IMR-90 (cell line): ENCODE measurements around the gene GNAO1. TPM values are rescaled to one million over a fixed set of nuclear protein-coding genes. Genes with fewer than 3 reads are reported as not detected.

ENCODE experiments used
- ATAC-seq: fragments of 200-7000 bp; cut with Tn5 transposase; 2 replicates; pipeline ENCODE4 v1.9.1; 2020; ENCODE audit warnings: low read depth, mild to moderate bottlenecking, moderate library complexity
- BruUV-seq: library from RNA; stranded (reverse); fragments of 400-500 nt; replicated peaks from 2 replicates; lab custom pipeline; 2021; lab: Mats Ljungman, UMichigan
- CTCF ChIA-PET: fragments of 300-600 bp; formaldehyde crosslinking; extraction: SDS; loops from one replicate; lab custom pipeline; 2021; ENCODE audit warnings: antibody characterized with exemption; lab: Yijun Ruan, JAX
- POLR2A ChIA-PET: fragments of 300-600 bp; sonication (Branson Sonifier 250); formaldehyde crosslinking; loops from one replicate; lab custom pipeline; 2022; ENCODE audit warnings: antibody characterized with exemption; ENCODE audit not compliant: unreplicated experiment; lab: Charles Lee
- DNase-seq: peaks from one replicate; pipeline ENCODE4 v3.0.0; 2013
- H2AFZ ChIP-seq: replicated peaks from 2 replicates; pipeline ENCODE3; 2013; ENCODE audit warnings: low read length, mild to moderate bottlenecking; ENCODE audit not compliant: poor library complexity
- H2AK5ac ChIP-seq: 2 replicates; pipeline ENCODE4 v1.6.1; 2013; ENCODE audit warnings: low read depth, low read length, inconsistent platforms
- H2AK9ac ChIP-seq: replicated peaks from 2 replicates; pipeline ENCODE3; 2013; ENCODE audit warnings: mild to moderate bottlenecking, low read depth, low read length, moderate library complexity; ENCODE audit not compliant: poor library complexity
- H2BK120ac ChIP-seq: 2 replicates; pipeline ENCODE4 v1.6.1; 2013; ENCODE audit warnings: low read depth, low read length, inconsistent platforms
- H2BK15ac ChIP-seq: 3 replicates; pipeline ENCODE4 v1.6.1; 2013; ENCODE audit warnings: low read depth, low read length, inconsistent platforms
- H2BK20ac ChIP-seq: 2 replicates; pipeline ENCODE4 v1.6.1; 2013; ENCODE audit warnings: low read depth, mild to moderate bottlenecking, inconsistent platforms, low read length, moderate library complexity
- H2BK5ac ChIP-seq: 2 replicates; pipeline ENCODE4 v1.6.1; 2013; ENCODE audit warnings: mild to moderate bottlenecking, low read depth, low read length, inconsistent platforms; ENCODE audit not compliant: poor library complexity, severe bottlenecking
- H3K14ac ChIP-seq: replicated peaks from 2 replicates; pipeline ENCODE4 v1.6.1; 2013; ENCODE audit warnings: low read depth, low read length, inconsistent platforms
- H3K18ac ChIP-seq: 2 replicates; pipeline ENCODE4 v1.6.1; 2013; ENCODE audit warnings: low read depth, low read length, control low read depth
- H3K23ac ChIP-seq: 2 replicates; pipeline ENCODE4 v1.6.1; 2013; ENCODE audit warnings: low read depth, low read length, inconsistent platforms
- H3K27ac ChIP-seq: 2 replicates; pipeline ENCODE4 v1.5.1; 2013; ENCODE audit warnings: mild to moderate bottlenecking, control low read depth, low read length; ENCODE audit not compliant: insufficient read depth
- H3K27me3 ChIP-seq: 2 replicates; pipeline ENCODE4 v1.6.1; 2013; ENCODE audit warnings: low read length; ENCODE audit not compliant: control insufficient read depth, insufficient read depth
- H3K36me3 ChIP-seq: 2 replicates; pipeline ENCODE4 v1.6.1; 2013; ENCODE audit warnings: low read length, mixed read lengths; ENCODE audit not compliant: control insufficient read depth, insufficient read depth
- H3K4ac ChIP-seq: 2 replicates; pipeline ENCODE4 v1.6.1; 2013; ENCODE audit warnings: low read depth, low read length, inconsistent platforms
- H3K4me1 ChIP-seq: 2 replicates; pipeline ENCODE4 v1.6.1; 2013; ENCODE audit warnings: low read length, mixed read lengths; ENCODE audit not compliant: control insufficient read depth, insufficient read depth
- H3K4me2 ChIP-seq: 2 replicates; pipeline ENCODE4 v1.6.1; 2013; ENCODE audit warnings: low read depth, mild to moderate bottlenecking, control low read depth, low read length, moderate library complexity
- H3K4me3 ChIP-seq: 2 replicates; pipeline ENCODE4 v1.5.1; 2013; ENCODE audit warnings: low read depth, mild to moderate bottlenecking, control low read depth, low read length, moderate library complexity; ENCODE audit not compliant: insufficient read depth
- H3K56ac ChIP-seq: 2 replicates; pipeline ENCODE4 v1.6.1; 2013; ENCODE audit warnings: low read length, inconsistent platforms; ENCODE audit not compliant: insufficient read depth; ENCODE audit errors: extremely low read depth
- H3K79me1 ChIP-seq, 2 experiments: 2 replicates each; pipeline ENCODE4 v1.6.1; 2013; ENCODE audit warnings: low read length in 2 of 2, inconsistent platforms in 1 of 2, low read depth in 1 of 2
- H3K9ac ChIP-seq: 2 replicates; pipeline ENCODE4 v1.6.1; 2013; ENCODE audit warnings: low read depth, low read length, control low read depth
- H3K9me1 ChIP-seq: 2 replicates; pipeline ENCODE4 v1.6.1; 2013; ENCODE audit warnings: low read length, inconsistent platforms; ENCODE audit not compliant: insufficient read depth
- H3K9me3 ChIP-seq: 2 replicates; pipeline ENCODE4 v1.6.1; 2013; ENCODE audit warnings: low read length; ENCODE audit not compliant: control insufficient read depth, insufficient read depth
- H4K20me1 ChIP-seq: 2 replicates; pipeline ENCODE4 v1.6.1; 2013; ENCODE audit warnings: low read length, inconsistent platforms; ENCODE audit not compliant: insufficient read depth
- H4K5ac ChIP-seq: 2 replicates; pipeline ENCODE4 v1.6.1; 2013; ENCODE audit warnings: mild to moderate bottlenecking, low read depth, low read length, control low read depth
- H4K8ac ChIP-seq, 2 experiments: 2 replicates each; pipeline ENCODE4 v1.6.1; 2013; ENCODE audit warnings: low read depth in 2 of 2, low read length in 2 of 2, control low read depth in 1 of 2, inconsistent platforms in 1 of 2
- H4K91ac ChIP-seq: 2 replicates; pipeline ENCODE4 v1.6.1; 2013; ENCODE audit warnings: low read depth, low read length, inconsistent platforms; ENCODE audit not compliant: insufficient read depth
- BHLHE40 ChIP-seq: fragments of 150-350 bp; IDR thresholded peaks from 2 replicates; pipeline ENCODE4 v1.6.1; 2016; ENCODE audit warnings: mild to moderate bottlenecking, low read depth, low read length
- CEBPB ChIP-seq: IDR thresholded peaks from 2 replicates; pipeline ENCODE4 v1.6.1; 2012; ENCODE audit warnings: low read depth, low read length, improper control_type of control experiment
- CHD1 ChIP-seq: IDR thresholded peaks from 2 replicates; pipeline ENCODE4 v1.6.1; 2012; ENCODE audit warnings: low read depth, low read length, improper control_type of control experiment
- CTCF ChIP-seq: conservative IDR thresholded peaks from 2 replicates; pipeline ENCODE4 v1.5.1; 2012; ENCODE audit warnings: mild to moderate bottlenecking, low read depth, low read length, improper control_type of control experiment
- ELK1 ChIP-seq: fragments of 150-350 bp; IDR thresholded peaks from 2 replicates; pipeline ENCODE4 v1.6.1; 2016; ENCODE audit warnings: low read depth, mild to moderate bottlenecking, low read length, moderate library complexity, borderline replicate concordance
- FOS ChIP-seq: fragments of 150-350 bp; IDR thresholded peaks from 2 replicates; pipeline ENCODE4 v1.6.1; 2016; ENCODE audit warnings: low read depth, low read length
- MAFK ChIP-seq: IDR thresholded peaks from 2 replicates; pipeline ENCODE4 v1.6.1; 2012; ENCODE audit warnings: low read depth, low read length, improper control_type of control experiment
- MAZ ChIP-seq: IDR thresholded peaks from 2 replicates; pipeline ENCODE4 v1.6.1; 2012; ENCODE audit warnings: low read depth, mild to moderate bottlenecking, low read length, improper control_type of control experiment, moderate library complexity, borderline replicate concordance
- MXI1 ChIP-seq: IDR thresholded peaks from 2 replicates; pipeline ENCODE4 v1.6.1; 2012; ENCODE audit warnings: low read depth, mild to moderate bottlenecking, low read length, moderate library complexity, borderline replicate concordance
- NFE2L2 ChIP-seq: fragments of 150-350 bp; IDR thresholded peaks from 2 replicates; pipeline ENCODE4 v1.6.1; 2016; ENCODE audit warnings: low read depth, mild to moderate bottlenecking, low read length
- POLR2A ChIP-seq: IDR thresholded peaks from 2 replicates; pipeline ENCODE4 v1.6.1; 2012; ENCODE audit warnings: mild to moderate bottlenecking, low read depth, low read length
- RAD21 ChIP-seq: IDR thresholded peaks from 2 replicates; pipeline ENCODE4 v1.6.1; 2012; ENCODE audit warnings: low read length, improper control_type of control experiment
- RCOR1 ChIP-seq: IDR thresholded peaks from 2 replicates; pipeline ENCODE4 v1.6.1; 2012; ENCODE audit warnings: mild to moderate bottlenecking, low read length, improper control_type of control experiment; ENCODE audit not compliant: insufficient replicate concordance
- RFX5 ChIP-seq: IDR thresholded peaks from 2 replicates; pipeline ENCODE4 v1.8.0; 2012; ENCODE audit warnings: low read depth, mild to moderate bottlenecking, low read length, moderate library complexity
- SMC3 ChIP-seq: fragments of 150-350 bp; IDR thresholded peaks from 2 replicates; pipeline ENCODE4 v1.6.1; 2016; ENCODE audit warnings: low read depth, mild to moderate bottlenecking, antibody characterized with exemption, low read length, moderate library complexity
- WGBS, 2 experiments: methylation state at CpG; one replicate each; pipeline versions ENCODE4 v1.1.5 to v1.1.7; 2013; ENCODE audit warnings: missing lambda C conversion rate in 2 of 2; ENCODE audit not compliant: insufficient read length in 1 of 2; ENCODE audit errors: extremely low coverage in 2 of 2; 5-methylcytosine and 5-hydroxymethylcytosine counted together
- dilution Hi-C: fragments of 300-500 bp; cut with HindIII; formaldehyde crosslinking; loops from one replicate; pipeline ENCODE4 v1.14.3; 2018; ENCODE audit warnings: low sequenced_read_pairs; ENCODE audit not compliant: unreplicated experiment
- in situ Hi-C: fragments of 300-500 bp; cut with MboI; formaldehyde crosslinking; loops from 3 replicates; pipeline ENCODE4 v1.14.3; 2019; ENCODE audit warnings: low sequenced_read_pairs, inconsistent platforms, mixed read lengths
- intact Hi-C: fragments of 100-400 bp; cut with micrococcal nuclease; formaldehyde crosslinking; loops from 2 replicates; pipeline ENCODE4 v1.10.0; 2022
- polyA plus RNA-seq, 3 experiments: library from polyadenylated mRNA; depleted of rRNA; stranded (reverse); fragments of >200 nt; gene quantifications; 2 replicates each; pipeline ENCODE4 v1.2.3, GENCODE V29; 2012; ENCODE audit warnings: low replicate concordance in 1 of 3
- total RNA-seq: library from RNA; depleted of rRNA; stranded (reverse); fragments of >200 nt; gene quantifications from 2 replicates; pipeline ENCODE4 v1.2.3, GENCODE V29; 2012
- TF ChIP-seq, protein P1 (sequence below): fragments of 150-350 bp; IDR thresholded peaks from 2 replicates; pipeline ENCODE4 v1.6.1; 2017; ENCODE audit warnings: mild to moderate bottlenecking, antibody characterized with exemption, low read length, low read depth

Gene GNAO1
- total and polyA plus RNA-seq, 2 of the 4 experiments (the other 2 are of a cell fraction) = under 0.01 to 0.07 TPM

DNA sequence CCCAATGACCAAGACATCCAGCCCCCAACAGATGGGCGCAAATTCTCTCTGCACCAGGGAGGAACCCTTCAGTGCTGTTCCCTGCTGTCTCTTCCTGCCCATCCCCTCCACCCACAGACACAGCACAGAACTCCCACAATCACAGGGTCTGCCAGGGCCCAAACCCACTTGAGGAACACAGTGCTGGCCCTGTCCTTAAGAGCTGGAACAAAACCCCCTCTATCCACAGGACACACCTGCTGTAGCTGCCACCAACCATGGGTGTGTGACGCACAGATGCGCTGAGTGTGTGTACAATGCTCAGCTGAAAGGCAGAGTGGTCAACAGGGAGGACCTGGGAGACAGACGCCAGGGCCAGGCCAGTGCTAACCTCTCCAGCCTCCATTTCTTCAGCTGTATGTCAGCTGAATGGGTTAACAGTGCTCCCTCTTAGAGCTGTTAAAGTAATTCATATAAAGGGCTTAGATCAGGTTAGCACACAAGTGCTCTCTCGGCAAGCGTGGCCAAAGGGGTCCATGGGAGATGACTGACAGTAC is 172.0 kb downstream of the GNAO1 start:
- dilution Hi-C loops (no loop called here), intact Hi-C loops (no loop called here), in situ Hi-C loops (loop anchor here (25.0 kb wide), 1 partner anchor 876 kb away; the partner anchor contains the start of gene MMP2)
- no peak overlapping the region for H2AK9ac ChIP-seq
- no TSS peak for BruUV-seq
- peaks cover 49% of the 10 kb centered on the region for H3K36me3 ChIP-seq
- no peak overlapping the region for H3K56ac ChIP-seq
- no peaks in the 10 kb centered on the region for H3K27me3 ChIP-seq
- H3K9me1 ChIP-seq = peaks cover 5% of the 10 kb centered on the region; the same call in 1 of the 2 replicates
- CTCF ChIA-PET = interaction anchor here (0.5 kb wide), 1 partner anchor 54 kb away, joined by 3 read pairs; no protein-coding TSS in a partner anchor
- H2BK120ac ChIP-seq = no peak overlapping the region
- H3K9ac ChIP-seq = no peak overlapping the region
- H3K27ac ChIP-seq = no peak overlapping the region
- no peak overlapping the region for H2AK5ac ChIP-seq
- H3K4me1 ChIP-seq = no peaks in the 10 kb centered on the region
- TF ChIP-seq POLR2A (no peak), RAD21 (no peak), RCOR1 (no peak), CEBPB (no peak), MAZ (no peak), NFE2L2 (no peak), FOS (no peak), MXI1 (no peak), RFX5 (no peak), ELK1 (no peak), MAFK (no peak), SMC3 (no peak), CTCF (no peak), BHLHE40 (no peak), CHD1 (no peak)
- TF ChIP-seq, protein P1, sequence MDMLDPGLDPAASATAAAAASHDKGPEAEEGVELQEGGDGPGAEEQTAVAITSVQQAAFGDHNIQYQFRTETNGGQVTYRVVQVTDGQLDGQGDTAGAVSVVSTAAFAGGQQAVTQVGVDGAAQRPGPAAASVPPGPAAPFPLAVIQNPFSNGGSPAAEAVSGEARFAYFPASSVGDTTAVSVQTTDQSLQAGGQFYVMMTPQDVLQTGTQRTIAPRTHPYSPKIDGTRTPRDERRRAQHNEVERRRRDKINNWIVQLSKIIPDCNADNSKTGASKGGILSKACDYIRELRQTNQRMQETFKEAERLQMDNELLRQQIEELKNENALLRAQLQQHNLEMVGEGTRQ = no peak
- no peak overlapping the region for H3K14ac ChIP-seq
- H4K20me1 ChIP-seq = no peaks in the 10 kb centered on the region
- no peak overlapping the region for H4K91ac ChIP-seq
- POLR2A ChIA-PET = no interaction called here
- H2BK5ac ChIP-seq = no peak overlapping the region
- no peak overlapping the region for H2BK15ac ChIP-seq
- ATAC-seq (no peak), DNase-seq (no peak)
- no peak overlapping the region for H3K4me3 ChIP-seq
- H3K23ac ChIP-seq = no peak overlapping the region
- H3K18ac ChIP-seq = no peak overlapping the region
- H2BK20ac ChIP-seq = no peak overlapping the region
- 93% methylated on average over 2 of the region's 6 CpGs; no CpG with 5 or more reads in 1 of the 2 experiments for WGBS, 2 experiments
- H3K4ac ChIP-seq = no peak overlapping the region
- no peak overlapping the region for H4K8ac ChIP-seq
- H3K79me1 ChIP-seq = 0 out of 4 replicates have a peak, but pooled peaks cover 4 to 7% of the 10 kb centered on the region in 2 experiments
- H2AFZ ChIP-seq = no peak overlapping the region
- H3K4me2 ChIP-seq = no peak overlapping the region
- no peak overlapping the region for H4K5ac ChIP-seq
- no peaks in the 10 kb centered on the region for H3K9me3 ChIP-seq
